OCI-LY1 (cell line): ENCODE results near the gene CACNA2D4.

ENCODE experiments used
- H2AFZ ChIP-seq: fragments of 200-600 bp; sonication (generic), shearing (Covaris generic); 2 replicates; pipeline ENCODE4 v1.6.0; 2014; ENCODE audit warnings: antibody characterized with exemption, mild to moderate bottlenecking, low read length
- H3F3A ChIP-seq: fragments of 200-600 bp; sonication (generic), shearing (Covaris generic); 2 replicates; pipeline ENCODE4 v1.6.0; 2014; ENCODE audit warnings: mild to moderate bottlenecking, antibody characterized with exemption, low read length, moderate library complexity; ENCODE audit not compliant: insufficient read depth
- H3K27ac ChIP-seq: fragments of 200-600 bp; sonication (generic); 2 replicates; pipeline ENCODE4 v1.5.1; 2014; ENCODE audit warnings: low read length, mixed run types, mild to moderate bottlenecking, low read depth; ENCODE audit not compliant: poor library complexity, severe bottlenecking
- H3K27me3 ChIP-seq: fragments of 200-600 bp; sonication (generic); 2 replicates; pipeline ENCODE4 v1.6.0; 2014; ENCODE audit warnings: antibody characterized with exemption, mild to moderate bottlenecking, low read length, moderate library complexity; ENCODE audit not compliant: insufficient read depth
- H3K36me3 ChIP-seq: fragments of 200-600 bp; sonication (generic); 2 replicates; pipeline ENCODE4 v1.6.1; 2014; ENCODE audit warnings: mild to moderate bottlenecking, antibody characterized with exemption, low read length, moderate library complexity, mixed read lengths; ENCODE audit not compliant: insufficient read depth
- H3K4me1 ChIP-seq: fragments of 200-600 bp; sonication (generic); 2 replicates; pipeline ENCODE4 v1.5.1; 2014; ENCODE audit warnings: mild to moderate bottlenecking, low read length, moderate library complexity; ENCODE audit not compliant: insufficient read depth, severe bottlenecking
- H3K4me2 ChIP-seq: fragments of 200-600 bp; sonication (generic), shearing (Covaris generic); 2 replicates; pipeline ENCODE4 v1.6.1; 2014; ENCODE audit warnings: low read length
- H3K4me3 ChIP-seq: fragments of 200-600 bp; sonication (generic); 2 replicates; pipeline ENCODE4 v1.5.1; 2014; ENCODE audit warnings: low read length, low read depth, mild to moderate bottlenecking, mixed read lengths; ENCODE audit not compliant: poor library complexity, severe bottlenecking
- H3K79me2 ChIP-seq: fragments of 200-600 bp; shearing (Covaris generic); 2 replicates; pipeline ENCODE4 v1.6.1; 2016; ENCODE audit warnings: mixed run types, low read length, mixed read lengths; ENCODE audit not compliant: insufficient read depth
- H3K9ac ChIP-seq: fragments of 200-600 bp; sonication (generic), shearing (Covaris generic); 2 replicates; pipeline ENCODE4 v1.6.1; 2014; ENCODE audit warnings: mild to moderate bottlenecking, low read length, mixed read lengths
- H3K9me2 ChIP-seq: fragments of 200-600 bp; sonication (generic), shearing (Covaris generic); 2 replicates; pipeline ENCODE4 v1.6.1; 2014; ENCODE audit warnings: low read depth, mild to moderate bottlenecking, low read length, mixed read lengths
- H3K9me3 ChIP-seq: fragments of 200-600 bp; shearing (Covaris generic); 2 replicates; pipeline ENCODE4 v1.6.1; 2014; ENCODE audit warnings: low read length, mixed read lengths
- H4K20me1 ChIP-seq: fragments of 200-600 bp; sonication (generic), shearing (Covaris generic); 2 replicates; pipeline ENCODE4 v1.6.0; 2016; ENCODE audit warnings: mild to moderate bottlenecking, low read length; ENCODE audit not compliant: insufficient read depth
- CTCF ChIP-seq: fragments of 200-600 bp; sonication (generic), shearing (Covaris generic); IDR thresholded peaks from 2 replicates; pipeline ENCODE4 v1.5.1; 2017; ENCODE audit warnings: mild to moderate bottlenecking, antibody characterized with exemption, low read length, moderate library complexity, mixed read lengths
- EZH2 ChIP-seq: fragments of 200-600 bp; sonication (generic), shearing (Covaris generic); IDR thresholded peaks from 2 replicates; pipeline ENCODE4 v1.8.0; 2017; ENCODE audit warnings: borderline replicate concordance, mixed run types, mild to moderate bottlenecking, antibody characterized with exemption, low read length, moderate library complexity, mixed read lengths

Gene CACNA2D4

GRCh38 chr12:1808798-1809480 is 109.5 kb downstream of the CACNA2D4 start:
- no peaks in the 10 kb centered on the region for H3K9me2 ChIP-seq
- H3K79me2 ChIP-seq, result no peaks in the 10 kb centered on the region
- no peaks in the 10 kb centered on the region for H3F3A ChIP-seq
- H2AFZ ChIP-seq, result no peak overlapping the region
- no peak overlapping the region for H3K4me3 ChIP-seq
- no peaks in the 10 kb centered on the region for H4K20me1 ChIP-seq
- peaks cover 10% of the 10 kb centered on the region for H3K4me1 ChIP-seq
- no peak overlapping the region for H3K9ac ChIP-seq
- no peaks in the 10 kb centered on the region for H3K36me3 ChIP-seq
- no peak for TF ChIP-seq EZH2
- 0 out of 2 replicates have a peak, but pooled peaks cover 4% of the 10 kb centered on the region for H3K27me3 ChIP-seq
- H3K9me3 ChIP-seq, result no peaks in the 10 kb centered on the region
- H3K4me2 ChIP-seq, result no peak overlapping the region
- no peak overlapping the region for H3K27ac ChIP-seq

GRCh38 chr12:1808036-1808797 is 110.2 kb downstream of the CACNA2D4 start:
- H2AFZ ChIP-seq, result no peak overlapping the region
- no peak overlapping the region for H3K4me3 ChIP-seq
- H3K9me2 ChIP-seq, result no peaks in the 10 kb centered on the region
- H3K4me1 ChIP-seq, result peaks cover 10% of the 10 kb centered on the region
- H3K27me3 ChIP-seq, result no peaks in the 10 kb centered on the region
- no peak for TF ChIP-seq CTCF
- TF ChIP-seq EZH2, result no peak
- no peak overlapping the region for H3K27ac ChIP-seq
- no peak overlapping the region for H3K4me2 ChIP-seq
- no peaks in the 10 kb centered on the region for H3K9me3 ChIP-seq
- H3F3A ChIP-seq, result no peaks in the 10 kb centered on the region
- H3K36me3 ChIP-seq, result no peaks in the 10 kb centered on the region
- no peaks in the 10 kb centered on the region for H4K20me1 ChIP-seq
- no peak overlapping the region for H3K9ac ChIP-seq
- H3K79me2 ChIP-seq, result no peaks in the 10 kb centered on the region

- Histone ChIP-seq H4K20me1 (no peaks in the 10 kb centered on the region), H3F3A (no peaks in the 10 kb centered on the region), H3K9me3 (no peaks in the 10 kb centered on the region), H3K27ac (no peak overlapping the region), H3K4me2 (no peak overlapping the region), H3K4me3 (no peak overlapping the region), H3K9ac (no peak overlapping the region), H3K79me2 (no peaks in the 10 kb centered on the region), H3K27me3 (no peaks in the 10 kb centered on the region), H3K9me2 (no peaks in the 10 kb centered on the region), H3K36me3 (no peaks in the 10 kb centered on the region), H3K4me1 (peaks cover 6% of the 10 kb centered on the region), H2AFZ (no peak overlapping the region)
- TF ChIP-seq CTCF, result no peak
Observed at GRCh38 chr12:1807087-1807860, 111.2 kb downstream of the CACNA2D4 start.
